HG02588 (cell line): ENCODE data around the gene TMEM150B.

Source experiments
- ATAC-seq: cut with Tn5 transposase; IDR thresholded peaks from one replicate; pipeline ENCODE4 v1.9.1; 2021; ENCODE audit warnings: mild to moderate bottlenecking, moderate library complexity; ENCODE audit not compliant: unreplicated experiment

TMEM150B gene

DNA sequence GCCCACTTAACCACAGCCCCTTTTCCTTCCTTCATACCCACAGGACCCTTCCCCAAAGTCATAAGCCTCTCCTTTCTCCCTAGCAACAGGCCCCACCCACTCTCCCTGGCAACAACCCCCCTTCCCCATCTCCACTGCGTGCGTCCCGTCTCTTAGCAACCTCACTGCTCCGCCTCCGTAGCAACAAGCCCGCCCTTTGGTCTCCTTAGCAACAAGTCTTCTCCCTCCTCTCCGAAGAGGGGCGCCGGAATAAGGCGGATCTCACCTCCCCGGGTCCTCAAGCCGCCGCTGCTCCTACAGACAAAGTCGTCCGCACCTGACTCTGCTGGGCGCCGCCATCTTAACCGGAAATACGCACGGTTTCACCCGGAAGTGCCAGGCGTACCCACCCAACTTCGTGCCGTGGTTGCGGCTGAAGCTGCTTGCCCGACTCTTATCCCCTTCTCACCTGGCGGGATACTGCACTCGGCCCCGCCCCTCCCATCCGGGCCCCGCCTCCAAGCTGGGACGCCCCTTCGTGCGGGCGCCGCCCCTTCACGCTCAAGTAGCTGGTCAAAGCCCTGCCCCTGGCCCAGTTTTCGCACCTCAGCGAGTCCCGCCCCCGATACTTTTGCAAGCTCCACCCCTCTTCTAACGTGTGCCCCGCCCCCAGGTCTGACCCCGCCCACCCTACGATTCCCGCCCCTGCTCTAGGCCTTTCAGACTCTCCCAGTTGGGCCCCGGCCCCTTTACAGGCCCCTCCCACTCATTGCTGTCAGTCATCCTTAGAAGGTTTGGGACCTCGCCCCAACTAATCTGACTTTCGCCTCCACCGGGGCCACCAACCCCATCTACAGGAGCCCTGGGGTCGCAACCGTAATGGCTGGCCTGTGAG, 45.1 kb downstream of the TMEM150B start, which contains the start of gene HSPBP1:
HSPBP1 (minus strand) TSS at position 341 of the 874 bp plus-strand sequence. CDS start 502 bp downstream, outside the sequence.
- ATAC-seq: peak; percentile 62

GRCh38 chr19:55279340-55279739, 45.8 kb downstream of the TMEM150B start:
- ATAC-seq: no peak

DNA sequence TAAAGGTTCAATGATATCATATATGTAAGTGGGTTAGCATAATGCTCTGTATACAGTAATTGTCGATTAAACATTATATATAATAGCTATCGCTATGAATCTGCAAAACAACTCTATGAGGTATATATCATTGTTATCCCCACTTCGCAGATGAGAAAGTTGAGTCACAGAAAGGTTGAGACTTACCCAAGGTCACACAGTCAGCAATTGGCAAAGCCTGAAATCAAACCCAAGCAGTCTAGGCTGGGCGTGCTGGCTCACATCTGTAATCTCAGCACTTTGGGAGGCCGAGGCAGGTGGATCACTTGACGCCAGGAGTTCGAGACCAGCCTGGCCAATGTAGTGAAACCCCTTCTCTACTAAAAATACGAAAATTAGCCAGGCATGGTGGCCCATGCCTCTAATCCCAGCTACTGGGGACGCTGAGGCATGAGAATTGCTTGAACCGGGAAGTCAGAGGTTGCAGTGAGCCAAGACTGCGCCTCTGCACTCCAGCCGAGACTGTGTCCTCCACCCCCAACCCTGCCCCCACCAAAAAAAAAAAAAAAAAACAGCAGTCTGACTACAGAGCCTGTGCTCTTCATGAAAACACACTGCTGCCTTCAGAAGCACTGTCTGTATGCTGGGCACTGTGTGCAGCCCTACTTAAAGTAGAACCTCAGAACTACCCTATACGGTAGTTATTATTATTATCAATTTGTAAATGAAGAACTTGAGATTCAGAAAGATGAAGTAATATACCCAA, 46.6 kb downstream of the TMEM150B start:
- ATAC-seq: no peak

DNA sequence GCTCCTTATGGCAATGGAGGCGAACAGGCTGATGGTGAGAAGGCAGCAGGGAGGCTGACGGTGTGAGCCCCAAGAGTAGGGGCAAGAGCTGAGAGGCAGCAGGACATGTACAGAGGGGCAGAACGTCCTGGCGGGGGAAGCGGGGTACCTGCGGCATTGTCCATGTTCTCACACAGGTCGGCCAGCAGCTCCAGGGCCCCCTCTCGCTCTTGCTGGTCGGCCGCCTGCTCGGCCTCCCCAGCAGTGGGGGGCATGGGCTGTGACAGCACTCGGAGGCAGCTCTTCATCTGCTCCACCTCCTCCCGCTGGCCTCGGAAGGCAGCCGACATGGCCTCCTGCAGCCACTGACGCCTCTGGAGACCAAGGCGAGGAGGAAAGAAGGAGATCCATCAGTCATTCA, 47.6 kb downstream of the TMEM150B start:
- no peak for ATAC-seq

DNA sequence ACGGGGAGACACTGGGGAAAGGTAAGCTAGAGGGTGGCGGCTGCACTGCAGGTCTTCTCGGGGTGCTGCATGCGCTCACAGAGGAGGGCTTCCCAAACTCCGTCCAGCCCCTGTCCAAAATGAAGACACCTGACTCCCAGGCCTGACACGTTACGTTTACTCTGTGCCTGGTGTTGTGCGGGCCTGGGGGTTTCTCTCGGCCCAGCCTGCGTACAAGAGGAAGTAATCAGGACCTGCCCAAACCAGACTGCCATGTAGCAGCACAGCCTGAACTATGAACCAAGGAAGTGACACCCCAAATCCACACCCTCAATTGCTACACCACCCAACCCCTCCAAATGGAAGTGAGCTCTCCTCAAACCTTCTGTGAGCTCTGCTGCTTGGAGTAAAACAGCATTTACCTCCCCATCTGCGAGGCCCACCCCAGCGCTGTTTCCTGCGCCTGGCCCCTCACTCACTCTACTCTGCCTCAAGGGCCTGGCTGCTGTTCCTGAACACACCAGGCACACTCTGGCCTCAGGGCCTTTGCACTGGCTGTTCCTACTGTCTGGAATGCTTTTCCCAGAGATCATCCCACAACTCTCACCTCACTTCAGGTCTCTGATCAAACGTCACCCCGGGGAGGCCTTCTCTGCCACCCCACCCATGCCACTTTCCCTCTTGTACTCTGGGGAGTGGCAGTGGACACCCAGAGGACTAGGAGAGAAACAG, 48.3 kb downstream of the TMEM150B start:
- no peak for ATAC-seq

DNA sequence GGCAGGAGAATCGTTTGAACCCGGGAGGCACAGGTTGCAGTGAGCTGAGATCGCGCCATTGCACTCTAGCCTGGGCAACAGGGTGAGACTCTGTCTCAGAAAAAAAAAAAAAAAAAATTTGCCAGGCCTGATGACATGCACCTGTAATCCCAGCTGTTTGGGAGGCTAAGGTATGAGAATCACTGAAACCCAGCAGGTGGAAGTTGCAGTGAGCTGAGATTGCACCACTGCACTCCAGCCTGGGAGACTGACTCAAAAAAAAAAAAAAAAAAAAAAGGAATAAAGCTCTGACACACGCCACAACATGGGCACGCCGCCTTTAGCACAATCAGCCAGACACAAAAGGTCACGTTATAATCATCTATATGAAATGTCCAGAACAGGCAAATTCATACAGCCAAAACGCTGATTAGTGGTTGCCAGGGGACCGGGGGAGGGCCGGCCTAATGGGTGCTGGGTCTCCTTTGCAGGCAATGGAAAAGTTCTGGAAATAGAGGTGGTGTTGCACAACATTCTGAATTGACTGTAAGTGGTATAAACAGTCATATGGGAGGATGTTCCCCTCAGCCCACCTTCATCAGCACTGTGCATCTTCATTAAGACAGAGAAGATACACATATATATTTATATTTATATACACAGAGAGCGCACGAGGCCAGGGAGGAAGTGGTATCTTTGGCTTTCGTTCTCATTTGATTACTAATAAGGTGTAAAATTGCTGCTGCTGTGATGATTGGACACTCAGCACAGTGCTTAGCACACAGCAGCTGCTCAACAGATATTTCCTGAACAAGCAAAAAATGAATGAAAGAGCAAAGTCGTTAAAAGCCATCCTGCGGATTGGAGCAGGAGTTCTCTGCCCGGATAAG, 49.1 kb downstream of the TMEM150B start:
- no peak for ATAC-seq

DNA sequence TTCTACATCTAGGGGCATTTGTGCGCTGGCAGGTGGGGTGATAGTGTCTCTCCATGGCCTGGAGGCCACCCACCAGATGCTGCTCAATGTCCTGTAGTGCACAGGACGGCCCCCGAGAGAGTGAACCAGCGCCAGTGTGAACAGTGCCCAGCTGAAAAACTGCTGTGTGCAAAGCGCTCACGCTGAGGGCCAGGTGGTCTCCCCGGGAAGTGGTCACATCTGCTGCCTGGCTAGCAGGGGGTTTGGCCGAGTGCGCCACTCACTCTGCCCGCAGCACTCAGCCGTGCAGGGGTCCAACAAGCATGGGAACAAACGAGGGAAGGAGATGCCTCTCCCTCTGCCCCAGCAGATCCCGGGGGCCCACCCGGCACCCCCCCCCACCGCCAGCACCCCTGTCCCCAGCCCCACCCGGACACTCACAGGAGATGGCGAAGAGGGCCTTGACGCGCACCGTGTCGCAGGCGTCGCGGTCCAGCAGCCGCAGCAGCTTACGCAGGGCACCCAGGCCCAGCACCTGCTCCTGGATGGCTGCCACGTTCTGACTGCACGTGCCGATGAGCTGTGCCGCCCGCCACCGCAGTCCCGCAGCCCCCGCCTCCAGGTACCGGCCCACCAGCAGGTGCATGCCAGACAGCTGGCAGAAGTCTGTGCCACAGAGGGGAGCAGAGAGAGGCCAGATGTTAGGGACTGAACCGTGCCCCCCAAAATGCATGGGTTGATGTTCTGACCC, 51.0 kb downstream of the TMEM150B start:
- no peak for ATAC-seq

GRCh38 chr19:55272142-55272541, 53.0 kb downstream of the TMEM150B start:
- no peak for ATAC-seq

- no peak for ATAC-seq
Observed at GRCh38 chr19:55270172-55270942, 54.8 kb downstream of the TMEM150B start.

DNA sequence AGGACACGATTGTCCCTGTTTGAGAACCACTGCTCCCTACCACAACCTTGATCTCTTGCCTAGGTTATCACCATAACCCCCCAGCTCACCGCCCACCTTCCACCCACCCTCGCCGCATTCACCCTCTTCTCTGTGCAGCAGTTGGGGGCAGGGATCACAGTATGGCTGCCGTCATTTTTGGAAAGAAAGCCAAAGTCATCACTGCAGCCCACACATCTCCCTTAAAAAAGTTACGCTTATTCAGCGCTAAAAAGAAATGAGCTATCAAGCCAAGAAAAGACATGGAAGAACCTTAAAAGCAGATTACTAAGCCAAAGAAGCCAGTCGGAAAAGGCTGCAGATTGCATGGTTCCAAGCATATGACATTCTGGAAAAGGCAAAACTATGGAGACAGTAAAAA, 55.8 kb downstream of the TMEM150B start:
- ATAC-seq: no peak

- ATAC-seq: no peak
Observed at GRCh38 chr19:55266840-55267239, 58.3 kb downstream of the TMEM150B start.

DNA sequence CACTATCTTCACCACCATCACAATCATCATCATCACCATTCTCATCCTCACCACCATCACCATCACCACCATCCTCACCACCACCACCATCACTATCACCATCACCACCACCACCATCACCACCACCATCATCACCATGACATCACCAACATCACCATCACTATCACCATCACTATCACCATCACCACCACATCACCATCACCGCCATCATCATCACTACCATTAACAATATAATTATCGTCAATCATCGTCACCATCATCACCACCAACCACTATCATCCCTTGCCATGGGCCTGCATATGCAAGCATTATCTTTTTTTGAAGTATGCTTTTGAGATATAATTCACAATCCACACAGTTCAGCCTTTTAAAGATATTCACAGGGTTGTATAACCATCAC, 58.7 kb downstream of the TMEM150B start:
- ATAC-seq: no peak

DNA sequence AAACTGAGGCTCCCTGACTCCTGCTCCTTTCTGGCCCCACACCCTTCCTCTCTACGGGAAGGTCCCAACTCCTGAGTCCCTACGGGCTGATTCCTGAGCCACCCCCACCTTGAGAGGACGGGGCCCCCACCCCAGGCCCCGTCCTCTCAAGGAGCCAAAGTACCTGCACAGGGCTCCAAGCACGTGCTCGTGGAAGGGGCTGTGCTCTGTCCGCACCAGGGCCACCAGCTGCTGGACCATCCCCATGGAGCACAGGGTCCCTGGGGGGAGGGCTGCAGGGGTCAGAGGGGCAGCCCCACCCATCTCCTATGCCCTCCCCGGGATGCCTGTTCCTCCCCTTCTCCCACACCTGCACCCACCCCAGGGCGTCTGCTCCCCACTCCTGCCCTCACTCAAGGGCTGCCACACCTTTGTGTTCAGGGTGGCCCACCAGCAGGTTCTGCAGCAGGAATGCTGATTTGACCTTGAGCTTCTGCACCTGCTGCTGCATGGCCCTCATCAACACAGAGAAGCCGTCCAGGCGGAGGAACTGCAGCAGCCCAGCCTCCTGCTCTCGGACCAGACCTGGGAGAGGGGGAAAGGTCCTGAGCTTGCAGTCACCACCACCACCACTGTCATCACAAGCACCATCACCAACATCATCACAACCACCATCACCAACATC, 59.3 kb downstream of the TMEM150B start:
- no peak for ATAC-seq

DNA sequence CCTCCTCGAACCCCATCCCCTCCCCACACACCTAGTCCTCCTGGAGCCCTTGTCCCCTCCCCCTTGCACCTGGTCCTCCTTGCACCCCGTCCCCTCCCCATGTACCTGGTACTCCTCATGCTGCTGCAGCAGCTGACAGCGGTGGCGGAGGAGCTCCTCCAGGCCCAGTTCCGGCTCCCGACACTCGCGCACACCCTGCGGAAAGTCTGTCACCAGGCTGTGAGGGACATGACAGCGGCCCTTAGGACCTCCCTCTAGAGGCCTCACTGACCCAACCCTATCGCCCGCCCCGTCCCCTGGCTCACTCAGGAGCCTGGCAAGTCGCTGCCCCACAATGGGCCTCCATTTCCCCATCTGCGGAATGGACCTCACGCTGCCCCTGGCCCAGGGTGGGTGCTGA, 60.0 kb downstream of the TMEM150B start:
- ATAC-seq: no peak

GRCh38 chr19:55264531-55264930, 60.6 kb downstream of the TMEM150B start:
- ATAC-seq: no peak
